ENCODE data around the gene KCNQ5.

GRCh38 chr6:72739368-72739779, 117.5 kb downstream of the KCNQ5 start:
- no peak for TF ChIP-seq CTCF (IDR thresholded peaks at IDR 0.05)
- TF ChIP-seq EP300 (IDR thresholded peaks at IDR 0.05): no peak
